AG04449 (cell line): ENCODE measurements around the gene ZNF112.
"Not testable (repeated sequence)": the region's sequence is repeated elsewhere in the genome, so short reads cannot be mapped to it uniquely, and the experiment has no call there.

Experiments
- CTCF ChIA-PET: fragments of 350-600 bp; formaldehyde crosslinking; extraction: SDS; loops from one replicate; lab custom pipeline; 2021; ENCODE audit warnings: antibody characterized with exemption; lab: Yijun Ruan, JAX
- POLR2A ChIA-PET: fragments of 400-600, 350-600 bp; formaldehyde crosslinking; extraction: SDS; loops from one replicate; lab custom pipeline; 2020; ENCODE audit warnings: antibody characterized with exemption, inconsistent platforms; lab: Yijun Ruan, JAX
- DNase-seq: peaks from one replicate; pipeline ENCODE4 v3.0.0-alpha.2; 2010; ENCODE audit warnings: low read depth, low spot score
- H3K4me3 ChIP-seq: 2 replicates; pipeline ENCODE4 v1.5.1; 2011; ENCODE audit warnings: low read depth, mild to moderate bottlenecking, control low read depth, low read length
- CTCF ChIP-seq: IDR thresholded peaks from one replicate; pipeline ENCODE4 v1.5.1; 2011; ENCODE audit warnings: mild to moderate bottlenecking, moderate library complexity, low read length, control low read depth, inconsistent platforms; ENCODE audit not compliant: insufficient read depth; ENCODE audit errors: missing control alignments

ZNF112 gene

GRCh38 chr19:44356383-44357111, at the start of gene ZNF112:
Gene ZNF112, minus strand, starts transcription at chr19:44356680. Its CDS starts 16,141 bp downstream, at chr19:44340539.
- ChIA-PET CTCF (no interaction called here), POLR2A (no interaction called here)
- no peak for TF ChIP-seq CTCF
- peak; percentile 59 for DNase-seq
- peak within 1 kb of the TSS; percentile 94 for H3K4me3 ChIP-seq

DNA sequence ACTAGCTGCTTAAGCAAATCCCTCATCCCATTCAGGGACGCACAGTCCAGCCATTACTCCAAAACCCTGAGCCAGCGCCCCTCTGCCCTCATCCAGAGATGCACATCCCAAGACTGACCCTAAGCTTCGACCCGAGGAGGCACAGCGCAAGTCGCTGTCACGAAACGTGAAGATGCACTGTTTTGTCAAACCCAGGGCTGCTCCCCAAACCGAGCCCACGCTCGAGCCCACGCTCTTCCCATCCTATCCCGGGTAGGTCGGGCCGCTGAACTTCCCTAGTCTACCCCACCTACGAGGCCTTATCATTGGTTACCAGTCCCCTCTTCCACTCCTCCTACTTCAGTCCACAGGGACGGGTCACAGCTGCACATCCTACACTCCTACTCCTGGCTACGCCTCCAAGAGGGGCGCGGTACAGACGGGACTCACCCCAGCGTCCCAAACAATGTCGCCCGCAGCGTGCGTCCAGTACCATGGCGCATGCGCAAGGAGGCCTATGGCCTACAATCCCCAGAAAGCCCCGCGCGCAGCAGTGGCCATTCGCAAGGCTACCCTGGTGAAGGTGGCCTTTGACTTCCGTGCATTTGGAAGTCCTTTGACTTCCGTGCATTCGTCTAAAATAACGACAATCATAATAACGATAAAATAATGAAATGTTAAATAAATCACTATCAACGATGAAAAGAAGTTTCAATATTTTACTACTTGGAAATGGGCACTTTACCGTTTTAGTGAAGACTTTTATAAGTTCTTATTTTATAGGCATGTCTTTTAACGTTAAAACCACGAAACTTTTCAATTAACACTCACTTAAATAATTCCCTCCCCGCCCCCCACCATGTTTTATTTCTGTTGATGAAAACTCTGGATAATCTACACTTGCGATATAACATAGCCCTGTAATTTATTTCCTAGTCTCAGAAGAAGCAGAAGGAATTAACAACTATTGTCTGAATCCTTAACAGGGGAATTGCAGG, 44.9 kb upstream of the ZNF112 start, which contains the start of gene ZNF285:
ZNF285 (minus strand) TSS at position 470 of the 977 bp plus-strand sequence. CDS start 4,395 bp downstream, outside the sequence.
- ChIA-PET POLR2A (interaction anchor here (0.6 kb wide), 1 partner anchor 417 kb away, joined by 3 read pairs; the partner anchor contains the start of gene ZNF155), CTCF (no interaction called here)
- H3K4me3 ChIP-seq, result peak within 1 kb of the TSS; percentile 80
- no peak for TF ChIP-seq CTCF
- peak; percentile 67 for DNase-seq

GRCh38 chr19:44389268-44389667, 32.8 kb upstream of the ZNF112 start:
- CTCF ChIA-PET, POLR2A ChIA-PET, H3K4me3 ChIP-seq, DNase-seq: not testable (repeated sequence)

- CTCF ChIA-PET, result no interaction called here
- POLR2A ChIA-PET, result no interaction called here
- no peak for DNase-seq
- no peak overlapping the region for H3K4me3 ChIP-seq
- TF ChIP-seq CTCF, result no peak
Measured at GRCh38 chr19:44374789-44375188, 18.3 kb upstream of the ZNF112 start.

DNA sequence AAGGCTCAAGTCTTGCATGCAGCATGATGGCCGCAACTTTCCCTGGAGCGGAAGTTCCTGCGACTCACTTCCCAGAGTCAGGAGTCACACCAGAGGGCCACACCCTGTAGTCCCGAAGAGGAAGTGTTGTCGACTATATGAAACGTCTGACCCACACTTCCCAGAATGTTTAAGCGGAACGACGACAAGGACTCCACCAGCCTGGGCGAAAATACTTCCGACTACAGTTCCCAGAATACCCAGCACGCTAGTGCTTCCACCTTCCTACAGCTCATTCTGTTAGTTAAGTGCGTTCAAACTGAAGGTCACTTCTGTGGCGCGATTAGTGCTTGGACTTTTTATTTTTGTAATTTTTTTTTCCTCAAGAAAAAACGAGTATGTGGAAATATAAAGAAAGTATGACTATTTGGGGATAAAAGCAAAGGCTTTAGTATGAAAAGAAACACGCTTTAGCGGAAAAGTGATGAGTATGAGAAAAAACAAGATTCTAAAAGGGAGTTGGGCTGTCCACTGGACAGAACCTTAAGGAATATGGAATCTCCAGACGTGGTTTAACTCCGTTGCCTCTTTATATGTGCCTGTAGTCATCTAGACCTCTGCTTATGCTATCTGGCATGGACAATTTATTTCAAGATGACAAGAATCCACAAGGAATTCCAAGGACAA, 15.5 kb upstream of the ZNF112 start:
- POLR2A ChIA-PET, result no interaction called here
- CTCF ChIA-PET, result no interaction called here
- TF ChIP-seq CTCF, result no peak
- DNase-seq, result no peak
- H3K4me3 ChIP-seq, result no peak overlapping the region

GRCh38 chr19:44367024-44367423, 10.5 kb upstream of the ZNF112 start:
- CTCF ChIA-PET, result no interaction called here
- DNase-seq, result no peak
- no peak overlapping the region for H3K4me3 ChIP-seq
- TF ChIP-seq CTCF, result no peak
- POLR2A ChIA-PET, result no interaction called here
